Measurements from ENCODE around the gene UBE2V1.

DNA sequence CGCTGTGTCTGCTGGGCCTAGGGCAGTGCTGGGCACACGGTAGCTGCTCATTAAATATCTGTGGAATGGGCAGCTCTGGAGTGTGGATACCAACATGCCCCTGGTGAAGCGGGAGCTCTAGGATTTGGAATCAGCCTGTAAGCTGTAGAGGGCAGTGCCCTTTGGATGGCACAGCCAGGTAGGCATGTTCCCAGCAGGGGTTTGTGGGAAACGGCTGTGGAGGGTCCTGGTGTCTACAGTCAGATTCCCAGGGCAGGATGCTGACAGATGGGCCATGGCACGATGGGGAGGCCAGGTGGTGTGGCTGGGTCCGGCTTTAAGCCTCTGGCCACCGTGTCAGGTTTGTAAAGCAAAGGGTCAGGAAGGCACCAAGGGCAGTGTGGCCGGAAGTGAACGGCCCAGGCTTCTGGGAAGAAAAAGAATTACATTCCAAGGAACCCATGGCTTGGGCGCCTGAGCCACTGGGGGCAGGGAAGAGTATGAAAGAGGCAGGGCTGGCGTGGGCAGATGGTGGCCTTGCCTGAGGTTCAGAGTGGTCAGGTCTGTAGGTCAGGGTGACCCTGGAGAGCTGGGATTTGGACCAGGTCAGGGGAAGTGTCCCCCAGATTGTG, 44.8 kb downstream of the UBE2V1 start:
- TF ChIP-seq CTCF (IDR thresholded peaks at IDR 0.05) (no peak), POLR2A (IDR thresholded peaks at IDR 0.05) (no peak)
